ENCODE data around the gene LIMD2. TPM values are rescaled to one million over a fixed set of nuclear protein-coding genes. Genes with fewer than 3 reads are reported as not detected.
A peak's percentile ranks its signal among the peaks of the same experiment; 100 is the strongest.

LIMD2 gene
- polyA plus RNA-seq, 3 donors, result 315 to 631 (median 334) TPM

- TF ChIP-seq CTCF (IDR thresholded peaks at IDR 0.05), result no peak
- Mint-ChIP-seq H3K4me1 (peaks cover 19% of the 10 kb centered on the region), H3K27me3 (ENCODE audit: low read depth in 3 of 3) (peaks cover 0 to 3% (median 2%) of the 10 kb centered on the region in 3 donors), H3K27ac (peak overlapping the region in 6 of 7 donors; percentile 26 to 67 (median 64)), H3K4me3 (no peak overlapping the region), H3K9me3 (peaks cover 0 to 7% (median 0%) of the 10 kb centered on the region in 7 donors), H3K36me3 (peaks cover 91 to 100% of the 10 kb centered on the region in 2 donors)
- Histone ChIP-seq H3K27me3 (ENCODE audit: control insufficient read depth in 2 of 2, insufficient read depth in 2 of 2, low read length in 2 of 2) (no peaks in the 10 kb centered on the region), H3K36me3 (replicated peaks in 1 of 2; ENCODE audit: control insufficient read depth in 1 of 2, insufficient read depth in 2 of 2, low read length in 2 of 2) (peaks cover 93 to 99% of the 10 kb centered on the region in 2 donors), H4K20me1 (ENCODE audit: insufficient read depth, low read length) (peaks cover 100% of the 10 kb centered on the region), H3K4me2 (replicated peaks; ENCODE audit: extremely low read depth, low read length, poor library complexity, severe bottlenecking) (no peak overlapping the region), H3K79me2 (ENCODE audit: insufficient read depth, low read length) (peaks cover 35% of the 10 kb centered on the region), H3K4me3 (replicated peaks in 1 of 3; ENCODE audit: low read depth in 2 of 3, low read length in 3 of 3) (no peak overlapping the region), H3K9me3 (replicated peaks in 1 of 2; ENCODE audit: control insufficient read depth in 1 of 2, insufficient read depth in 1 of 2, low read length in 2 of 2) (no peaks in the 10 kb centered on the region), H3K27ac (ENCODE audit: low read depth in 1 of 2, low read length in 2 of 2) (peak overlapping the region; percentile 11 to 66), H2AFZ (ENCODE audit: insufficient read depth, low read depth, low read length, poor library complexity, severe bottlenecking) (no peak overlapping the region), H3K4me1 (ENCODE audit: control insufficient read depth in 1 of 2, insufficient read depth in 2 of 2, low read length in 2 of 2) (peaks cover 0 to 13% of the 10 kb centered on the region in 2 donors), H3K9ac (ENCODE audit: insufficient read depth, low read length, poor library complexity, severe bottlenecking) (no peak overlapping the region)
- no CpG with 5 or more reads among the region's 1 CpG for WGBS (ENCODE audit: insufficient coverage)
- no peak for DNase-seq
- intact Hi-C loops (cut with micrococcal nuclease), result no loop called here
Observed at GRCh38 chr17:63682441-63682840, 17.5 kb downstream of the LIMD2 start.

DNA sequence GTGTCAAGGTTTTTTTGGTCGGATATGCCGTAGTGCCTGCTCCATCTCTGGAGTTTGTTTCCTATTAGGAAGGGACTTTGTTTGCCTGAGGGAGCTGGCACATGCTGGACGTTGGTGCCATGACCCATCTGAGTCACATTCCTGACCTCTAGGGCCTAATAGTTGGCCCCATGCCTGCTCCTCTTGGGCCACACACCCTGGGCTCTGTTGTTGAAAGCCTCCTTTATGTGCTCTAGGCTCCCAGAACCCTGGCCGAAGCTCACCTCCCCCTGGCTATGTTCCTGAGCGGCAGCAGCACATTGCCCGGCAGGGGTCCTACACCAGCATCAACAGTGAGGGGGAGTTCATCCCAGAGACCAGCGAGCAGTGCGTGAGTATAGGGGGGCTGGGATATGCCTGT lies 18.4 kb downstream of the LIMD2 start:
- Mint-ChIP-seq H3K4me3 (no peak overlapping the region), H3K9me3 (peaks cover 0 to 7% (median 0%) of the 10 kb centered on the region in 7 donors), H3K27me3 (ENCODE audit: low read depth in 3 of 3) (peaks cover 0 to 2% (median 0%) of the 10 kb centered on the region in 3 donors), H3K27ac (peak overlapping the region in 4 of 7 donors; percentile 30 to 85 (median 69)), H3K4me1 (peaks cover 19% of the 10 kb centered on the region), H3K36me3 (peaks cover 95 to 99% of the 10 kb centered on the region in 2 donors)
- 100% methylated on average over 8 of the region's 8 CpGs for WGBS (ENCODE audit: insufficient coverage)
- Histone ChIP-seq H3K27me3 (ENCODE audit: control insufficient read depth in 2 of 2, insufficient read depth in 2 of 2, low read length in 2 of 2) (no peaks in the 10 kb centered on the region), H2AFZ (ENCODE audit: insufficient read depth, low read depth, low read length, poor library complexity, severe bottlenecking) (no peak overlapping the region), H3K4me3 (replicated peaks in 1 of 3; ENCODE audit: low read depth in 2 of 3, low read length in 3 of 3) (no peak overlapping the region), H3K4me2 (replicated peaks; ENCODE audit: extremely low read depth, low read length, poor library complexity, severe bottlenecking) (no peak overlapping the region), H3K9me3 (replicated peaks in 1 of 2; ENCODE audit: control insufficient read depth in 1 of 2, insufficient read depth in 1 of 2, low read length in 2 of 2) (no peaks in the 10 kb centered on the region), H3K9ac (ENCODE audit: insufficient read depth, low read length, poor library complexity, severe bottlenecking) (no peak overlapping the region), H3K79me2 (ENCODE audit: insufficient read depth, low read length) (peaks cover 44% of the 10 kb centered on the region), H3K4me1 (ENCODE audit: control insufficient read depth in 1 of 2, insufficient read depth in 2 of 2, low read length in 2 of 2) (peaks cover 0 to 13% of the 10 kb centered on the region in 2 donors), H3K27ac (ENCODE audit: low read depth in 1 of 2, low read length in 2 of 2) (peak overlapping the region in 1 of 2 donors; percentile 66), H4K20me1 (ENCODE audit: insufficient read depth, low read length) (peaks cover 100% of the 10 kb centered on the region), H3K36me3 (replicated peaks in 1 of 2; ENCODE audit: control insufficient read depth in 1 of 2, insufficient read depth in 2 of 2, low read length in 2 of 2) (peaks cover 96 to 100% of the 10 kb centered on the region in 2 donors)
- TF ChIP-seq CTCF (IDR thresholded peaks at IDR 0.05), result no peak
- DNase-seq, result no peak
- intact Hi-C loops (cut with micrococcal nuclease), result no loop called here
